MCF 10A (cell line): ENCODE measurements around the gene MGST3. TPM values are rescaled to one million over a fixed set of nuclear protein-coding genes. Genes with fewer than 3 reads are reported as not detected.

Experiments used
- BruUV-seq: library from RNA; stranded (reverse); fragments of 400-500 nt; replicated peaks from 2 replicates; lab custom pipeline; 2021; lab: Mats Ljungman, UMichigan
- CTCF ChIA-PET: fragments of 300-600 bp; sonication (Branson Sonifier 250); formaldehyde crosslinking; extraction: SDS; loops from one replicate; lab custom pipeline; 2021; ENCODE audit warnings: antibody characterized with exemption, inconsistent platforms; lab: Yijun Ruan, JAX
- POLR2A ChIA-PET: fragments of 300-600, 350-650 bp; sonication (Branson Sonifier 250); formaldehyde crosslinking; extraction: SDS; loops from one replicate; lab custom pipeline; 2020; ENCODE audit warnings: antibody characterized with exemption, inconsistent platforms; lab: Yijun Ruan, JAX
- DNase-seq: peaks from one replicate; pipeline ENCODE4 v3.0.0-alpha.2; 2018; ENCODE audit not compliant: unreplicated experiment
- H3K27ac Mint-ChIP-seq: one replicate; pipeline ENCODE4 v1.8.0; 2022; ENCODE audit warnings: mild to moderate bottlenecking, low read depth, mixed read lengths; ENCODE audit not compliant: unreplicated experiment
- H3K27me3 Mint-ChIP-seq: one replicate; pipeline ENCODE4 v1.8.0; 2022; ENCODE audit warnings: mixed read lengths; ENCODE audit not compliant: insufficient read depth, unreplicated experiment
- H3K36me3 Mint-ChIP-seq: one replicate; pipeline ENCODE4 v1.8.0; 2022; ENCODE audit warnings: mild to moderate bottlenecking, moderate library complexity, mixed read lengths; ENCODE audit not compliant: insufficient read depth, unreplicated experiment
- H3K4me1 Mint-ChIP-seq: one replicate; pipeline ENCODE4 v1.8.0; 2022; ENCODE audit warnings: mixed read lengths; ENCODE audit not compliant: insufficient read depth, unreplicated experiment
- H3K4me3 Mint-ChIP-seq: one replicate; pipeline ENCODE4 v1.8.0; 2022; ENCODE audit warnings: mild to moderate bottlenecking, moderate library complexity, mixed read lengths; ENCODE audit not compliant: unreplicated experiment
- H3K9me3 Mint-ChIP-seq: one replicate; pipeline ENCODE4 v1.8.0; 2022; ENCODE audit warnings: mixed read lengths; ENCODE audit not compliant: unreplicated experiment
- intact Hi-C: fragments of 100-400 bp; cut with micrococcal nuclease; formaldehyde crosslinking; loops from 2 replicates; pipeline ENCODE4 v1.14.1; 2022
- total RNA-seq: library from RNA; stranded (reverse); gene quantifications from 2 replicates; pipeline ENCODE4 v1.2.3, GENCODE V29; 2022
- TF ChIP-seq, protein P1 (sequence below): fragments of 200-600 bp; IDR thresholded peaks from one replicate; pipeline ENCODE4 v1.8.0; 2022; ENCODE audit warnings: antibody characterized with exemption, mild to moderate bottlenecking; ENCODE audit not compliant: unreplicated experiment

MGST3 gene
- total RNA-seq, 1 experiment from 2014 or later: 75.5 TPM

DNA sequence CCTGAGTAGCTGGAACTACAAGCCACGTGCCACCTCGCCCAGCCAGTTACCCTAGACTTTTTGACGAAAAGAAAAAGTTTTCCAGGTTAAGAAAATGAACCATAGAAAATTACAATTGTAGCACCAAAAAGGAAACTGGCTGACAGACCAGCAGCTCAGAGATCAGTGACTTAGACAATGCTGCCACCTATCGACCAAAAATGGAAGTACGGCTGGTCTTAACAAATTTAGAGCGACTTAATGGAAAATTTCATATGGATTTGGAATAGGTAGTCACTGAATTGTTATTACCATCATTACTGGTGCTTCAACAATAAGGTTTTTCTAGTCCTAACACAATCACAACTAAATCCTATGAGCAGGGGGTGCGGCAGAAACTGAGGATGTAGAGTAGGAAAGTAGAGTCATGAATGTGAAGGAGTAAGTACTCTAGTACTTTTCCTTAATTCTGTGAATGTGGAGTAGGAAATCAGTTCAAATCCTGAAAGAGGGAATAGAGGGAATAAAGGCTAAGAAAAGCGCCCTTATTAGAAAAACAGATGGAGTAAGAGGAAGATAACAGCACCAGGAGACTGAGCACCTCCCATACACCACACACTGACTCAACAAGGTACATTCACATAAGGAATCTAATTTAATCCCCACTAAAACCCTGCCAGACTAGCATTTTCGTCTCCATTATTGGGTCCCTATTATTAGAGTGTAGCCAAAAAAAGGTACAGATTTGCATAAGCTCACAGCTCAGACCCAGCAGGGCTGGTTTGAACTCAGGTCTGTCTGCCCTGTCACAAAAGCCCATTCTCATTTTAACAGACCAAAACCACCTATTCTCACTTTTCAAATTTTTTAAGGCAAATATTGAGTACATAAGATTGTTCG, 37.9 kb upstream of the MGST3 start:
- POLR2A ChIA-PET: interaction anchor here (0.6 to 1.4 kb wide), 5 partner anchors 188 to 210 kb away, joined by 3 to 5 read pairs (median 3); no protein-coding TSS in a partner anchor

GRCh38 chr1:165595246-165595938, 35.6 kb upstream of the MGST3 start:
- DNase-seq: no peak
- no TSS peak for BruUV-seq
- Mint-ChIP-seq H3K27ac (no peak overlapping the region), H3K36me3 (no peaks in the 10 kb centered on the region), H3K4me3 (no peak overlapping the region), H3K9me3 (no peaks in the 10 kb centered on the region), H3K27me3 (peaks cover 43% of the 10 kb centered on the region), H3K4me1 (peaks cover 19% of the 10 kb centered on the region)
- POLR2A ChIA-PET: interaction anchor here (0.7 kb wide), 1 partner anchor 437 kb away, joined by 5 read pairs; no protein-coding TSS in a partner anchor
- TF ChIP-seq, protein P1, sequence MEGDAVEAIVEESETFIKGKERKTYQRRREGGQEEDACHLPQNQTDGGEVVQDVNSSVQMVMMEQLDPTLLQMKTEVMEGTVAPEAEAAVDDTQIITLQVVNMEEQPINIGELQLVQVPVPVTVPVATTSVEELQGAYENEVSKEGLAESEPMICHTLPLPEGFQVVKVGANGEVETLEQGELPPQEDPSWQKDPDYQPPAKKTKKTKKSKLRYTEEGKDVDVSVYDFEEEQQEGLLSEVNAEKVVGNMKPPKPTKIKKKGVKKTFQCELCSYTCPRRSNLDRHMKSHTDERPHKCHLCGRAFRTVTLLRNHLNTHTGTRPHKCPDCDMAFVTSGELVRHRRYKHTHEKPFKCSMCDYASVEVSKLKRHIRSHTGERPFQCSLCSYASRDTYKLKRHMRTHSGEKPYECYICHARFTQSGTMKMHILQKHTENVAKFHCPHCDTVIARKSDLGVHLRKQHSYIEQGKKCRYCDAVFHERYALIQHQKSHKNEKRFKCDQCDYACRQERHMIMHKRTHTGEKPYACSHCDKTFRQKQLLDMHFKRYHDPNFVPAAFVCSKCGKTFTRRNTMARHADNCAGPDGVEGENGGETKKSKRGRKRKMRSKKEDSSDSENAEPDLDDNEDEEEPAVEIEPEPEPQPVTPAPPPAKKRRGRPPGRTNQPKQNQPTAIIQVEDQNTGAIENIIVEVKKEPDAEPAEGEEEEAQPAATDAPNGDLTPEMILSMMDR: no peak
- intact Hi-C loops: no loop called here
- CTCF ChIA-PET: interaction anchor here (0.6 to 21.2 kb wide), 15 partner anchors 10 to 484 kb away, joined by 3 to 557 read pairs (median 4); no protein-coding TSS in a partner anchor

More for the DNA sequence above, 37.9 kb upstream of the MGST3 start:
- Mint-ChIP-seq H3K27me3 (peaks cover 65% of the 10 kb centered on the region), H3K4me1 (peaks cover 11% of the 10 kb centered on the region), H3K27ac (no peak overlapping the region), H3K4me3 (no peak overlapping the region), H3K9me3 (no peaks in the 10 kb centered on the region), H3K36me3 (no peaks in the 10 kb centered on the region)
- no TSS peak for BruUV-seq
- TF ChIP-seq, protein P1: peak; percentile 97
- intact Hi-C loops: loop anchor here (1.0 to 2.0 kb wide), 8 partner anchors 110 to 478 kb away; no protein-coding TSS in a partner anchor
- peak; percentile 84 for DNase-seq
- CTCF ChIA-PET: interaction anchor here (0.5 to 21.2 kb wide), 65 partner anchors 8 to 1998 kb away, joined by 3 to 557 read pairs (median 4); no protein-coding TSS in a partner anchor

GRCh38 chr1:165597883-165598675, 33.0 kb upstream of the MGST3 start:
- H3K27me3 Mint-ChIP-seq: peaks cover 27% of the 10 kb centered on the region
- peak overlapping the region; percentile 95 for H3K27ac Mint-ChIP-seq
- peak; percentile 99 for DNase-seq
- intact Hi-C loops: loop anchor here (1.0 kb wide), 2 partner anchors 34 to 340 kb away; no protein-coding TSS in a partner anchor
- POLR2A ChIA-PET: interaction anchor here (0.6 to 7.4 kb wide), 13 partner anchors 10 to 481 kb away, joined by 3 to 104 read pairs (median 4); partner anchors contain the start of genes ALDH9A1, MGST3 and TMCO1
- no peaks in the 10 kb centered on the region for H3K9me3 Mint-ChIP-seq
- H3K36me3 Mint-ChIP-seq: no peaks in the 10 kb centered on the region
- CTCF ChIA-PET: interaction anchor here (0.6 to 21.2 kb wide), 20 partner anchors 12 to 472 kb away, joined by 3 to 557 read pairs (median 5); partner anchors contain the start of gene ALDH9A1
- TF ChIP-seq, protein P1: no peak
- peak overlapping the region; percentile 89 for H3K4me3 Mint-ChIP-seq
- H3K4me1 Mint-ChIP-seq: peaks cover 23% of the 10 kb centered on the region
- TSS peak; percentile 93 for BruUV-seq
